GM19025 (cell line): ENCODE results near the gene ASB7.

ENCODE experiments used
- ATAC-seq: cut with Tn5 transposase; IDR thresholded peaks from one replicate; pipeline ENCODE4 v1.9.1; 2021; ENCODE audit warnings: mild to moderate bottlenecking, low read depth, moderate library complexity; ENCODE audit not compliant: unreplicated experiment

The ASB7 gene

GRCh38 chr15:100680726-100681125 is 78.3 kb downstream of the ASB7 start:
- no peak for ATAC-seq

- ATAC-seq = no peak
Observed at GRCh38 chr15:100681335-100681746, 79.0 kb downstream of the ASB7 start.

GRCh38 chr15:100682468-100682867 is 80.1 kb downstream of the ASB7 start:
- ATAC-seq = no peak

GRCh38 chr15:100683434-100683833 is 81.0 kb downstream of the ASB7 start:
- ATAC-seq = no peak

GRCh38 chr15:100684591-100684990 is 82.2 kb downstream of the ASB7 start:
- ATAC-seq = no peak

- ATAC-seq = no peak
Observed at GRCh38 chr15:100686021-100686724, 83.8 kb downstream of the ASB7 start.

- ATAC-seq = no peak
Observed at GRCh38 chr15:100686725-100687473, 84.5 kb downstream of the ASB7 start.

- ATAC-seq = no peak
Observed at GRCh38 chr15:100687582-100688141, 85.3 kb downstream of the ASB7 start.

- no peak for ATAC-seq
Observed at GRCh38 chr15:100688549-100689120, 86.2 kb downstream of the ASB7 start.

GRCh38 chr15:100689131-100689899 is 86.9 kb downstream of the ASB7 start:
- ATAC-seq = no peak

GRCh38 chr15:100690032-100690794 is 87.8 kb downstream of the ASB7 start:
- no peak for ATAC-seq

- no peak for ATAC-seq
Observed at GRCh38 chr15:100690795-100691158, 88.4 kb downstream of the ASB7 start.

- no peak for ATAC-seq
Observed at GRCh38 chr15:100691321-100691720, 88.9 kb downstream of the ASB7 start.

GRCh38 chr15:100692246-100692645 is 89.9 kb downstream of the ASB7 start:
- no peak for ATAC-seq

- no peak for ATAC-seq
Observed at GRCh38 chr15:100692671-100693070, 90.3 kb downstream of the ASB7 start.

GRCh38 chr15:100693451-100693850 is 91.1 kb downstream of the ASB7 start:
- ATAC-seq = no peak

- no peak for ATAC-seq
Observed at GRCh38 chr15:100694381-100695021, 92.1 kb downstream of the ASB7 start.

- ATAC-seq = no peak
Observed at GRCh38 chr15:100695048-100695447, 92.7 kb downstream of the ASB7 start.

GRCh38 chr15:100696452-100696851 is 94.1 kb downstream of the ASB7 start:
- ATAC-seq = no peak
